ENCODE measurements around the gene ANO7.

GRCh38 chr2:241208058-241208457, 19.6 kb downstream of the ANO7 start:
- TF ChIP-seq POLR2A (IDR thresholded peaks at IDR 0.05), result no peak
- TF ChIP-seq, protein P1, sequence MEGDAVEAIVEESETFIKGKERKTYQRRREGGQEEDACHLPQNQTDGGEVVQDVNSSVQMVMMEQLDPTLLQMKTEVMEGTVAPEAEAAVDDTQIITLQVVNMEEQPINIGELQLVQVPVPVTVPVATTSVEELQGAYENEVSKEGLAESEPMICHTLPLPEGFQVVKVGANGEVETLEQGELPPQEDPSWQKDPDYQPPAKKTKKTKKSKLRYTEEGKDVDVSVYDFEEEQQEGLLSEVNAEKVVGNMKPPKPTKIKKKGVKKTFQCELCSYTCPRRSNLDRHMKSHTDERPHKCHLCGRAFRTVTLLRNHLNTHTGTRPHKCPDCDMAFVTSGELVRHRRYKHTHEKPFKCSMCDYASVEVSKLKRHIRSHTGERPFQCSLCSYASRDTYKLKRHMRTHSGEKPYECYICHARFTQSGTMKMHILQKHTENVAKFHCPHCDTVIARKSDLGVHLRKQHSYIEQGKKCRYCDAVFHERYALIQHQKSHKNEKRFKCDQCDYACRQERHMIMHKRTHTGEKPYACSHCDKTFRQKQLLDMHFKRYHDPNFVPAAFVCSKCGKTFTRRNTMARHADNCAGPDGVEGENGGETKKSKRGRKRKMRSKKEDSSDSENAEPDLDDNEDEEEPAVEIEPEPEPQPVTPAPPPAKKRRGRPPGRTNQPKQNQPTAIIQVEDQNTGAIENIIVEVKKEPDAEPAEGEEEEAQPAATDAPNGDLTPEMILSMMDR (IDR thresholded peaks at IDR 0.05), result no peak

Data from prostate gland (tissue), 2 donors.